Kidney (tissue), 14 donors: ENCODE data around the gene KIF26B. TPM values are rescaled to one million over a fixed set of nuclear protein-coding genes. Genes with fewer than 3 reads are reported as not detected.

Experiments
- DNase-seq, 5 donors: peaks; one replicate each; pipeline ENCODE4 v3.0.0-alpha.2; 2013 to 2020
- FAIRE-seq: peaks from 2 replicates; lab custom pipeline; 2012; peaks lifted over from hg19 to GRCh38; lab: Jason Lieb, UNC
- H3K27ac ChIP-seq, 2 donors: one replicate each; pipeline ENCODE4 v1.7.0; 2013; ENCODE audit warnings: low read depth in 2 of 2, low read length in 2 of 2, inconsistent platforms in 1 of 2
- H3K27me3 ChIP-seq: one replicate; pipeline ENCODE4 v1.7.1; 2013; ENCODE audit warnings: low read length, inconsistent platforms; ENCODE audit not compliant: control insufficient read depth, insufficient read depth
- H3K36me3 ChIP-seq, 3 donors: one replicate each; pipeline versions ENCODE4 v1.7.0 to v1.7.1; 2013; ENCODE audit warnings: low read length in 3 of 3, control low read depth in 1 of 3, inconsistent platforms in 1 of 3; ENCODE audit not compliant: insufficient read depth in 3 of 3, control insufficient read depth in 2 of 3
- H3K4me1 ChIP-seq, 3 donors: one replicate each; pipeline versions ENCODE4 v1.7.0 to v1.7.1; 2013; ENCODE audit warnings: low read length in 3 of 3, inconsistent platforms in 1 of 3, low read depth in 1 of 3; ENCODE audit not compliant: control insufficient read depth in 2 of 3, insufficient read depth in 2 of 3
- H3K4me3 ChIP-seq, 3 donors: one replicate each; pipeline versions ENCODE4 v1.7.0 to v1.8.1; 2013; ENCODE audit warnings: low read length in 3 of 3, control low read depth in 1 of 3, inconsistent platforms in 1 of 3
- H3K9ac ChIP-seq, 3 donors: one replicate each; pipeline versions ENCODE4 v1.7.0 to v1.7.1; 2013; ENCODE audit warnings: low read length in 3 of 3, control low read depth in 1 of 3, inconsistent platforms in 1 of 3
- H3K9me3 ChIP-seq, 3 donors: one replicate each; pipeline versions ENCODE4 v1.7.0 to v1.7.1; 2013; ENCODE audit warnings: low read length in 3 of 3, control low read depth in 1 of 3, inconsistent platforms in 1 of 3; ENCODE audit not compliant: control insufficient read depth in 2 of 3, insufficient read depth in 1 of 3
- CTCF ChIP-seq: IDR thresholded peaks from 3 replicates; pipeline ENCODE4 v1.5.1; 2012; ENCODE audit warnings: mild to moderate bottlenecking, moderate library complexity, borderline replicate concordance; ENCODE audit not compliant: insufficient read depth; ENCODE audit errors: extremely low read depth
- intact Hi-C: fragments of 100-400 bp; cut with DNase I; formaldehyde crosslinking; loops from one replicate; pipeline ENCODE4 v1.11.1; 2022
- polyA plus RNA-seq: library from polyadenylated mRNA; stranded (reverse); fragments of 350-450 nt; fragmentation: Illumina TruSeq; extraction: RNeasy Lipid Tissue Mini Kit (QIAGEN cat#74804); gene quantifications from one replicate; pipeline ENCODE4 v1.2.3, GENCODE V29; 2014; ENCODE audit warnings: low read depth, low replicate concordance; ENCODE audit not compliant: insufficient read depth
- total RNA-seq: library from RNA; stranded (reverse); fragmentation: NEBNext Ultra II Directional; extraction: Animal tissue kit (Norgen Biotek cat#: 25700); gene quantifications from one replicate; pipeline ENCODE4 v1.2.1, GENCODE V29; 2021
- donor health status: control.
- donor health status: control.
- donor health status: control.
- donor health status: control.
- donor health status: control.
- donor health status: DM: yes; HTN: yes; CAD: no.
- donor health status: Normal renal cell carcinoma (clear cell type).

KIF26B gene
- total and polyA plus RNA-seq, 2 donors from 2014 or later, result 0.52 to 10.7 TPM

GRCh38 chr1:245277276-245277675, 122.5 kb downstream of the KIF26B start:
- DNase-seq (no peak), FAIRE-seq (no peak)
- H3K4me3 ChIP-seq, result no peak overlapping the region
- TF ChIP-seq CTCF, result peak; percentile 27
- H3K9ac ChIP-seq, result no peak overlapping the region
- H3K27ac ChIP-seq, result no peak overlapping the region
- peaks cover 0 to 2% (median 0%) of the 10 kb centered on the region in 3 donors for H3K36me3 ChIP-seq
- no peaks in the 10 kb centered on the region for H3K9me3 ChIP-seq
- intact Hi-C loops, result no loop called here
- H3K4me1 ChIP-seq, result peaks cover 0 to 6% (median 3%) of the 10 kb centered on the region in 3 donors
- H3K27me3 ChIP-seq, result no peaks in the 10 kb centered on the region

DNA sequence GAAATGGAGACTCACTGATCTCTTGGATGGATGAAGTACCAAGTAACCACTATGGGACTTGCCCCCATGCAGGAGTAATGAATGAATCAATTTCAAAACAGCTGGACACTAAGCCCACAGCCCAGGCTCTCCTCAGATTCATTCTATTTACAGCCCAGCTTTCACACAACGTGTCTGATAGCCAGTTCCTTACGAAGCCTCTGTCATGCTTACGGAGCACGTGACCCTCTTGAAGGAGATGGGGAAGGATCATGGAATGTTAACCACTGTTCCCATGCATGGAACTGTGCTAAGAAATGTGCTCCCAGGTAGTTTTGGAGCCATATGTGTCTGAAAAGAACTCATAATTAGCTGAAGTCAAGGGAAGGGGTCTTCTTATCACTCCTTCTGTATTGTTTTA, 124.1 kb downstream of the KIF26B start:
- no peak for FAIRE-seq
- Histone ChIP-seq H3K4me1 (peaks cover 0 to 6% (median 3%) of the 10 kb centered on the region in 3 donors), H3K9ac (no peak overlapping the region), H3K36me3 (peaks cover 0 to 2% (median 0%) of the 10 kb centered on the region in 3 donors), H3K4me3 (no peak overlapping the region), H3K27ac (no peak overlapping the region), H3K27me3 (no peaks in the 10 kb centered on the region), H3K9me3 (no peaks in the 10 kb centered on the region)
- TF ChIP-seq CTCF, result no peak
- intact Hi-C loops, result no loop called here
- peak in 1 of 5 donors; percentile 8 for DNase-seq

DNA sequence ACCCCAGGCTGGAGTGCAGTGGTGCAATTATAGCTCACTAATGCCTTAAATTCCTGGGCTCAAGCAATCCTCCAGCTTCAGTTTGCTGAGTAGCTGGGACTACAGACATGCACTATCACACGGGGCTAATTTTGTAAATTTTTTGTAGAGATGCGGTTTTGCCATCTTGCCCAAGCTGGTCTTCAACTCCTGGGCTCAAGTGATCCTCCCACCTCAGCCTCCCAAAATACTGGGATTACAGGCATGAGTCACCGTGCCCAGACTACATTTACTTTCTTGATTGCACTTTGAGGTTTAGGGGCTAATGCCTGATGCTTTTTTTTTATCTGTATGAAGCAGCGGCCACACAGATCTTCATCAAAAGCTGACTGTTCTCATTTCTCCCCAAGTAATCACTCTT, 124.6 kb downstream of the KIF26B start:
- Histone ChIP-seq H3K27me3 (no peaks in the 10 kb centered on the region), H3K9ac (no peak overlapping the region), H3K4me3 (no peak overlapping the region), H3K9me3 (no peaks in the 10 kb centered on the region), H3K27ac (no peak overlapping the region), H3K36me3 (peaks cover 0 to 2% (median 0%) of the 10 kb centered on the region in 3 donors), H3K4me1 (peaks cover 0 to 6% (median 3%) of the 10 kb centered on the region in 3 donors)
- peak in 2 of 5 donors; percentile 8 to 13 for DNase-seq
- TF ChIP-seq CTCF, result no peak
- no peak for FAIRE-seq
- intact Hi-C loops, result no loop called here

DNA sequence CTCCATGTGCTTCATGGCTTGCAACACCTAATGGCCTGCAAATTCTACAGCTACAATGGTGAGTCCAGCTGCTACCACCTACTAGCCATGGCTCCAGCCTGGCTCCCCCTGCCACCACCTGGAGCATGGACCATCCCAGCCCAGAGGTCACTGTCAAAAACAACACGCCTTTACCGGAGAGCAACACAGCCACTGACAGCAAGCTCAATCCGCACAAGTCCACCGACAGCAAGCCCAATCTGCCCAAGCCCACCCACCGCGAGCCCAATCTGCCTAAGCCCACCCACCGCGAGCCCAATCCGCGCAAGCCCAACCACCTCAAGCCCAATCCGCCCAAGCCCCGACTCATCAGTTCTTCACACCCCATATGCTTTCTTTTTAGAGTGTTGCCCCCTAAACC, 128.2 kb downstream of the KIF26B start:
- Histone ChIP-seq H3K36me3 (no peaks in the 10 kb centered on the region), H3K4me1 (no peaks in the 10 kb centered on the region), H3K27ac (no peak overlapping the region), H3K9ac (no peak overlapping the region), H3K27me3 (no peaks in the 10 kb centered on the region), H3K9me3 (no peaks in the 10 kb centered on the region), H3K4me3 (no peak overlapping the region)
- intact Hi-C loops, result no loop called here
- no peak for TF ChIP-seq CTCF
- no peak for DNase-seq
- FAIRE-seq, result no peak
